Skin epidermis (tissue), 12 donors: ENCODE measurements around the gene GNG7.
A peak's percentile ranks its signal among the peaks of the same experiment; 100 is the strongest.

Source experiments
- H3K27ac ChIP-seq, 21 experiments: fragments of 200-600 bp; sonication (generic) in 11 of 21; one replicate each; pipeline ENCODE4 v1.5.0; 2020; ENCODE audit warnings: mild to moderate bottlenecking in 3 of 21, inconsistent platforms in 2 of 21, moderate library complexity in 2 of 21
- H3K4me3 ChIP-seq, 7 experiments: fragments of 200-600 bp; sonication (generic) in 2 of 7; one replicate each; pipeline ENCODE4 v1.5.0; 2020; ENCODE audit warnings: inconsistent platforms in 2 of 7, mild to moderate bottlenecking in 2 of 7, moderate library complexity in 1 of 7

Gene GNG7

GRCh38 chr19:2702170-2703076, at the start of gene GNG7:
Gene GNG7 (minus strand): TSS chr19:2702694. CDS start chr19:2520688, 182,006 bp downstream.
- H3K4me3 ChIP-seq: peak within 1 kb of the TSS; percentile 27 to 57 (median 44)
- H3K27ac ChIP-seq: peak within 1 kb of the TSS in 7 of 21 experiments; percentile 28 to 72 (median 54)

- no peak overlapping the region for H3K27ac ChIP-seq
- no peak overlapping the region for H3K4me3 ChIP-seq
Observed at GRCh38 chr19:2751438-2751830, 48.9 kb upstream of the GNG7 start.

GRCh38 chr19:2750808-2751437, 48.4 kb upstream of the GNG7 start:
- no peak overlapping the region for H3K27ac ChIP-seq
- H3K4me3 ChIP-seq: no peak overlapping the region

- Histone ChIP-seq H3K4me3 (no peak overlapping the region), H3K27ac (no peak overlapping the region)
Observed at GRCh38 chr19:2747349-2747748, 44.9 kb upstream of the GNG7 start.

- no peak overlapping the region for H3K27ac ChIP-seq
- no peak overlapping the region for H3K4me3 ChIP-seq
Observed at GRCh38 chr19:2744113-2744512, 41.6 kb upstream of the GNG7 start.

- H3K4me3 ChIP-seq: no peak overlapping the region
- H3K27ac ChIP-seq: no peak overlapping the region
Observed at GRCh38 chr19:2743099-2743498, 40.6 kb upstream of the GNG7 start.

GRCh38 chr19:2740314-2740656, 37.8 kb upstream of the GNG7 start:
- Histone ChIP-seq H3K27ac (peak overlapping the region in 1 of 21 experiments; percentile 77), H3K4me3 (peak overlapping the region in 4 of 7 experiments; percentile 84 to 96 (median 94))

GRCh38 chr19:2739602-2740313, 37.3 kb upstream of the GNG7 start, which contains the start of gene SLC39A3:
Gene SLC39A3 (minus strand): TSS chr19:2740017. CDS start chr19:2737257, 2,760 bp downstream.
- H3K4me3 ChIP-seq: peak within 1 kb of the TSS; percentile 55 to 96 (median 91)
- H3K27ac ChIP-seq: peak within 1 kb of the TSS in 20 of 21 experiments; percentile 51 to 92 (median 78)

- Histone ChIP-seq H3K27ac (no peak overlapping the region), H3K4me3 (no peak overlapping the region)
Observed at GRCh38 chr19:2736550-2737190, 34.2 kb upstream of the GNG7 start.

GRCh38 chr19:2735374-2735773, 32.9 kb upstream of the GNG7 start:
- H3K27ac ChIP-seq: no peak overlapping the region
- no peak overlapping the region for H3K4me3 ChIP-seq

- no peak overlapping the region for H3K4me3 ChIP-seq
Observed at GRCh38 chr19:2734589-2735288, 32.2 kb upstream of the GNG7 start.

GRCh38 chr19:2733930-2734588, 31.6 kb upstream of the GNG7 start:
- Histone ChIP-seq H3K27ac (no peak overlapping the region), H3K4me3 (no peak overlapping the region)

More at GRCh38 chr19:2734589-2735288, 32.2 kb upstream of the GNG7 start:
- no peak overlapping the region for H3K27ac ChIP-seq

GRCh38 chr19:2732883-2733282, 30.4 kb upstream of the GNG7 start:
- Histone ChIP-seq H3K4me3 (no peak overlapping the region), H3K27ac (no peak overlapping the region)

GRCh38 chr19:2732157-2732725, 29.7 kb upstream of the GNG7 start:
- no peak overlapping the region for H3K4me3 ChIP-seq
- H3K27ac ChIP-seq: no peak overlapping the region

- Histone ChIP-seq H3K4me3 (no peak overlapping the region), H3K27ac (no peak overlapping the region)
Observed at GRCh38 chr19:2731181-2731995, 28.9 kb upstream of the GNG7 start.

- H3K27ac ChIP-seq: no peak overlapping the region
Observed at GRCh38 chr19:2729943-2730818, 27.7 kb upstream of the GNG7 start.

More at GRCh38 chr19:2729943-2730818, 27.7 kb upstream of the GNG7 start:
- no peak overlapping the region for H3K4me3 ChIP-seq
